ENCODE measurements around the gene NSUN3.

The NSUN3 gene

DNA sequence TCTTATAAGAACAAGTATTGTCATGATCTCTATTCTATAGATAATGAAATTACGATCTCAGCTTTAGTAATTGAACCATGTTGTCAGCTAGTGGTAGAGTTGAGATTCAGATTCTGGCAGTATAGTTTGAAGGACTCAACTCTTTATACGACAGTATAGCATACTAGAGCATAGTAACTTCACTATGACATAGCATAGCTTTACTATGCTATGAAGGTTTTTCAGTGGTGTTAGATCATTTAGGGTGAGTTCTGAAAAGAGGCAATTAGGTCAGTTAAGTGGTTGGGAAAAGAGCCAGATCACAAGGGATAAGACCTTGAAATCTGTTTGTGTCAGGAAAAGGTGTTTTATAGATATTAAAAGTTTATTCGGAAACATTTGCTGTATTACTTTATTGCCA, 42.6 kb upstream of the NSUN3 start:
- Histone ChIP-seq H3K9me2 (replicated peaks; ENCODE audit: insufficient read depth, low read length) (no peaks in the 10 kb centered on the region), H3K27me3 (ENCODE audit: low read length) (no peaks in the 10 kb centered on the region), H3K4me2 (ENCODE audit: low read depth, low read length, poor library complexity, severe bottlenecking) (no peak overlapping the region), H3K4me3 (ENCODE audit: insufficient read depth, low read length, poor library complexity, severe bottlenecking) (no peak overlapping the region), H3K9ac (ENCODE audit: low read length) (no peak overlapping the region), H3K27ac (ENCODE audit: low read depth, low read length) (no peak overlapping the region), H4K20me1 (ENCODE audit: low read depth, low read length) (no peaks in the 10 kb centered on the region), H3K36me3 (ENCODE audit: low read length) (no peaks in the 10 kb centered on the region), H3K79me2 (ENCODE audit: insufficient read depth, low read length) (no peaks in the 10 kb centered on the region), H3K9me3 (ENCODE audit: insufficient read depth, low read length) (no peaks in the 10 kb centered on the region), H2AFZ (ENCODE audit: low read depth, low read length, severe bottlenecking) (no peak overlapping the region), H3F3A (ENCODE audit: insufficient read depth) (no peaks in the 10 kb centered on the region)
- TF ChIP-seq, protein P1, sequence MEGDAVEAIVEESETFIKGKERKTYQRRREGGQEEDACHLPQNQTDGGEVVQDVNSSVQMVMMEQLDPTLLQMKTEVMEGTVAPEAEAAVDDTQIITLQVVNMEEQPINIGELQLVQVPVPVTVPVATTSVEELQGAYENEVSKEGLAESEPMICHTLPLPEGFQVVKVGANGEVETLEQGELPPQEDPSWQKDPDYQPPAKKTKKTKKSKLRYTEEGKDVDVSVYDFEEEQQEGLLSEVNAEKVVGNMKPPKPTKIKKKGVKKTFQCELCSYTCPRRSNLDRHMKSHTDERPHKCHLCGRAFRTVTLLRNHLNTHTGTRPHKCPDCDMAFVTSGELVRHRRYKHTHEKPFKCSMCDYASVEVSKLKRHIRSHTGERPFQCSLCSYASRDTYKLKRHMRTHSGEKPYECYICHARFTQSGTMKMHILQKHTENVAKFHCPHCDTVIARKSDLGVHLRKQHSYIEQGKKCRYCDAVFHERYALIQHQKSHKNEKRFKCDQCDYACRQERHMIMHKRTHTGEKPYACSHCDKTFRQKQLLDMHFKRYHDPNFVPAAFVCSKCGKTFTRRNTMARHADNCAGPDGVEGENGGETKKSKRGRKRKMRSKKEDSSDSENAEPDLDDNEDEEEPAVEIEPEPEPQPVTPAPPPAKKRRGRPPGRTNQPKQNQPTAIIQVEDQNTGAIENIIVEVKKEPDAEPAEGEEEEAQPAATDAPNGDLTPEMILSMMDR (IDR thresholded peaks at IDR 0.05; ENCODE audit: insufficient read depth, low read length, poor library complexity, severe bottlenecking): no peak
- TF ChIP-seq EZH2phosphoT487 (conservative IDR thresholded peaks at IDR 0.05; ENCODE audit: low read length): no peak

DNA sequence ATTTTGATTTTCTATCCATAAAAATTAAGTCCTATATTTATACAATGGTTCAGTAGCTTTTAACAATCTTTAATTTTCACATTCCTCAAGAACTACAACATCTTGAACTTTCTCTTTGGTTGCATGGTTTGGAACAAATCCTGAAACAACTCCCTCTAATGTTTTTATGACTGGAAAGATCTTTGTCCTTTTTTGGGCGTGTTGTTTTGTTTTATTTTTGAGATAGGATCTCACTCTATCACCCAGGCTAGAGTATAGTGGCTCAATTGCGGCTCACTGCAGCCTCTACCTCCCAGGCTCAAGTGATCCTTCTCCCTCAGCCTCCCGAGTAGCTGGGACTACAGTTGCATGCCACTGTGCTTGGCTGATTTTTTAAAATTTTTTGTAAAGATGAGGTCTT, 38.5 kb upstream of the NSUN3 start:
- no peaks in the 10 kb centered on the region for H3K27me3 ChIP-seq (ENCODE audit: low read length)
- H3K9me3 ChIP-seq (ENCODE audit: insufficient read depth, low read length): no peaks in the 10 kb centered on the region
- no peak overlapping the region for H3K4me2 ChIP-seq (ENCODE audit: low read depth, low read length, poor library complexity, severe bottlenecking)
- H3K79me2 ChIP-seq (ENCODE audit: insufficient read depth, low read length): no peaks in the 10 kb centered on the region
- H4K20me1 ChIP-seq (ENCODE audit: low read depth, low read length): no peaks in the 10 kb centered on the region
- no peak overlapping the region for H3K9ac ChIP-seq (ENCODE audit: low read length)
- no peak overlapping the region for H2AFZ ChIP-seq (ENCODE audit: low read depth, low read length, severe bottlenecking)
- H3F3A ChIP-seq (ENCODE audit: insufficient read depth): no peaks in the 10 kb centered on the region; the same call in 1 of the 2 replicates
- no peak overlapping the region for H3K4me3 ChIP-seq (ENCODE audit: insufficient read depth, low read length, poor library complexity, severe bottlenecking)
- H3K36me3 ChIP-seq (ENCODE audit: low read length): no peaks in the 10 kb centered on the region
- TF ChIP-seq EZH2phosphoT487 (conservative IDR thresholded peaks at IDR 0.05; ENCODE audit: low read length): no peak
- TF ChIP-seq, protein P1 (IDR thresholded peaks at IDR 0.05; ENCODE audit: insufficient read depth, low read length, poor library complexity, severe bottlenecking): no peak
- no peaks in the 10 kb centered on the region for H3K9me2 ChIP-seq (replicated peaks; ENCODE audit: insufficient read depth, low read length)
- H3K27ac ChIP-seq (ENCODE audit: low read depth, low read length): no peak overlapping the region

DNA sequence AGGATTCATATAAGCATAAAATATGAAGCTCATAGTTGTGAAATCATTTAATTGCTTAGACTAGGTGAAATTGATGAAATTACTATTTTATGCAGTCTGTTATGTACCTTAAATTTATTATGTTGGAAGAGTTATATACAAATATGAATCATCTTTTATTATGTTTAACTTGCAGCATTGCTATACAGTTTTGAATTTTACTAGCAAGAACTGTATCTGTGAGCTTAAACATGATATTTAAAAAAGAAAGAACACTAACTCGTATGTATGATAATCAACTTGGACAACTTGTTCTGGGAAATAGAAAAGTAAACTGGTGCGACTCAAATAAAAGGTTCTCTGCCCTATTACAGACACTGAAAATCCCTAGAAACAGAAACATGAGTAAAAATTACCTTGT, 36.2 kb upstream of the NSUN3 start:
- Histone ChIP-seq H3K4me2 (ENCODE audit: low read depth, low read length, poor library complexity, severe bottlenecking) (no peak overlapping the region), H4K20me1 (ENCODE audit: low read depth, low read length) (no peaks in the 10 kb centered on the region), H3K9me2 (replicated peaks; ENCODE audit: insufficient read depth, low read length) (no peaks in the 10 kb centered on the region), H2AFZ (ENCODE audit: low read depth, low read length, severe bottlenecking) (no peak overlapping the region), H3F3A (ENCODE audit: insufficient read depth) (no peaks in the 10 kb centered on the region; the same call in 1 of the 2 replicates), H3K36me3 (ENCODE audit: low read length) (no peaks in the 10 kb centered on the region), H3K9me3 (ENCODE audit: insufficient read depth, low read length) (no peaks in the 10 kb centered on the region), H3K27ac (ENCODE audit: low read depth, low read length) (no peak overlapping the region), H3K9ac (ENCODE audit: low read length) (no peak overlapping the region), H3K79me2 (ENCODE audit: insufficient read depth, low read length) (no peaks in the 10 kb centered on the region), H3K4me3 (ENCODE audit: insufficient read depth, low read length, poor library complexity, severe bottlenecking) (no peak overlapping the region), H3K27me3 (ENCODE audit: low read length) (no peaks in the 10 kb centered on the region)
- TF ChIP-seq EZH2phosphoT487 (conservative IDR thresholded peaks at IDR 0.05; ENCODE audit: low read length): no peak
- TF ChIP-seq, protein P1 (IDR thresholded peaks at IDR 0.05; ENCODE audit: insufficient read depth, low read length, poor library complexity, severe bottlenecking): no peak
